Vagina (tissue), 2 donors: Measurements from ENCODE around the gene MLYCD.

Experiments used
- CTCF ChIP-seq, 3 experiments: fragments of 450-650 bp in 2 of 3; fragments of 200-600 bp in 1 of 3; sonication (generic) in 1 of 3; IDR thresholded peaks; one replicate each; pipeline ENCODE4 v1.5.1; 2017 to 2019; ENCODE audit warnings: antibody characterized with exemption in 3 of 3, mild to moderate bottlenecking in 2 of 3, moderate library complexity in 2 of 3
- POLR2A ChIP-seq, 2 donors: fragments of 450-650 bp; IDR thresholded peaks; one replicate each; pipeline ENCODE4 v1.6.1; 2017; ENCODE audit warnings: antibody characterized with exemption in 2 of 2, mild to moderate bottlenecking in 2 of 2, moderate library complexity in 2 of 2

- TF ChIP-seq POLR2A (IDR thresholded peaks at IDR 0.05): no peak
- peak in 1 of 3 experiments; percentile 7 for TF ChIP-seq CTCF (IDR thresholded peaks at IDR 0.05)
Measured at GRCh38 chr16:83953796-83954576, 55.1 kb downstream of the MLYCD start.
